ENCODE results near the gene GIMAP8.

GRCh38 chr7:150515248-150516147, 65.1 kb downstream of the GIMAP8 start:
- TF ChIP-seq, protein P1, sequence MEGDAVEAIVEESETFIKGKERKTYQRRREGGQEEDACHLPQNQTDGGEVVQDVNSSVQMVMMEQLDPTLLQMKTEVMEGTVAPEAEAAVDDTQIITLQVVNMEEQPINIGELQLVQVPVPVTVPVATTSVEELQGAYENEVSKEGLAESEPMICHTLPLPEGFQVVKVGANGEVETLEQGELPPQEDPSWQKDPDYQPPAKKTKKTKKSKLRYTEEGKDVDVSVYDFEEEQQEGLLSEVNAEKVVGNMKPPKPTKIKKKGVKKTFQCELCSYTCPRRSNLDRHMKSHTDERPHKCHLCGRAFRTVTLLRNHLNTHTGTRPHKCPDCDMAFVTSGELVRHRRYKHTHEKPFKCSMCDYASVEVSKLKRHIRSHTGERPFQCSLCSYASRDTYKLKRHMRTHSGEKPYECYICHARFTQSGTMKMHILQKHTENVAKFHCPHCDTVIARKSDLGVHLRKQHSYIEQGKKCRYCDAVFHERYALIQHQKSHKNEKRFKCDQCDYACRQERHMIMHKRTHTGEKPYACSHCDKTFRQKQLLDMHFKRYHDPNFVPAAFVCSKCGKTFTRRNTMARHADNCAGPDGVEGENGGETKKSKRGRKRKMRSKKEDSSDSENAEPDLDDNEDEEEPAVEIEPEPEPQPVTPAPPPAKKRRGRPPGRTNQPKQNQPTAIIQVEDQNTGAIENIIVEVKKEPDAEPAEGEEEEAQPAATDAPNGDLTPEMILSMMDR (IDR thresholded peaks at IDR 0.05), result no peak
- TF ChIP-seq ZFX (IDR thresholded peaks at IDR 0.05; ENCODE audit: borderline replicate concordance), result no peak

All from 22Rv1 (cell line).